ENCODE measurements around the gene CMTM8. TPM values are rescaled to one million over a fixed set of nuclear protein-coding genes. Genes with fewer than 3 reads are reported as not detected.

The CMTM8 gene
- total RNA-seq, 2 donors from 2014 or later: 11.7 to 14.2 TPM

GRCh38 chr3:32355751-32356291 lies 117.3 kb downstream of the CMTM8 start:
- Histone ChIP-seq H3K9ac (ENCODE audit: low read depth in 2 of 2, low read length in 2 of 2) (no peak overlapping the region), H3K4me1 (no peaks in the 10 kb centered on the region), H3K9me3 (no peaks in the 10 kb centered on the region), H3K4me3 (no peak overlapping the region), H3K27ac (no peak overlapping the region), H3K27me3 (no peaks in the 10 kb centered on the region), H3K36me3 (no peaks in the 10 kb centered on the region)
- TF ChIP-seq CTCF (IDR thresholded peaks at IDR 0.05): no peak
- DNase-seq: no peak
- intact Hi-C loops (cut with DNase I): no loop called here

GRCh38 chr3:32359766-32360492 lies 121.4 kb downstream of the CMTM8 start:
- Histone ChIP-seq H3K27me3 (no peaks in the 10 kb centered on the region), H3K4me1 (no peaks in the 10 kb centered on the region), H3K9me3 (no peaks in the 10 kb centered on the region), H3K4me3 (no peak overlapping the region), H3K36me3 (no peaks in the 10 kb centered on the region), H3K9ac (ENCODE audit: low read depth in 2 of 2, low read length in 2 of 2) (no peak overlapping the region), H3K27ac (no peak overlapping the region)
- no peak for TF ChIP-seq CTCF (IDR thresholded peaks at IDR 0.05)
- DNase-seq: no peak
- intact Hi-C loops (cut with DNase I): no loop called here

GRCh38 chr3:32360493-32360827 lies 122.0 kb downstream of the CMTM8 start:
- H3K36me3 ChIP-seq: no peaks in the 10 kb centered on the region
- no peaks in the 10 kb centered on the region for H3K9me3 ChIP-seq
- no peak overlapping the region for H3K9ac ChIP-seq (ENCODE audit: low read depth in 2 of 2, low read length in 2 of 2)
- H3K27me3 ChIP-seq: no peaks in the 10 kb centered on the region
- H3K27ac ChIP-seq: no peak overlapping the region
- no peak overlapping the region for H3K4me3 ChIP-seq
- DNase-seq: no peak
- intact Hi-C loops (cut with DNase I): no loop called here
- no peaks in the 10 kb centered on the region for H3K4me1 ChIP-seq
- TF ChIP-seq CTCF (IDR thresholded peaks at IDR 0.05): no peak

GRCh38 chr3:32366638-32367397 lies 128.3 kb downstream of the CMTM8 start:
- Histone ChIP-seq H3K4me1 (no peaks in the 10 kb centered on the region), H3K4me3 (no peak overlapping the region), H3K27me3 (no peaks in the 10 kb centered on the region), H3K9me3 (no peaks in the 10 kb centered on the region), H3K27ac (no peak overlapping the region), H3K9ac (ENCODE audit: low read depth in 2 of 2, low read length in 2 of 2) (no peak overlapping the region), H3K36me3 (no peaks in the 10 kb centered on the region)
- intact Hi-C loops (cut with DNase I): no loop called here
- no peak for DNase-seq
- TF ChIP-seq CTCF (IDR thresholded peaks at IDR 0.05): no peak

- intact Hi-C loops (cut with DNase I): no loop called here
- H3K4me3 ChIP-seq: no peak overlapping the region
- no peaks in the 10 kb centered on the region for H3K27me3 ChIP-seq
- H3K4me1 ChIP-seq: no peaks in the 10 kb centered on the region
- H3K9ac ChIP-seq (ENCODE audit: low read depth in 2 of 2, low read length in 2 of 2): no peak overlapping the region
- H3K36me3 ChIP-seq: no peaks in the 10 kb centered on the region
- no peak for DNase-seq
- TF ChIP-seq CTCF (IDR thresholded peaks at IDR 0.05): no peak
- H3K27ac ChIP-seq: no peak overlapping the region
- no peaks in the 10 kb centered on the region for H3K9me3 ChIP-seq
Measured at GRCh38 chr3:32367442-32367841, 129.0 kb downstream of the CMTM8 start.

All from colonic mucosa (tissue), 4 donors.